Vagina (tissue), 2 donors: Measurements from ENCODE around the gene SLC5A3. TPM values are rescaled to one million over a fixed set of nuclear protein-coding genes. Genes with fewer than 3 reads are reported as not detected.

Source experiments
- DNase-seq, 2 donors: peaks; one replicate each; pipeline ENCODE4 v3.0.0-alpha.2; 2017; ENCODE audit errors: extremely low spot score in 2 of 2
- H3K27ac ChIP-seq: fragments of 200-600 bp; sonication (generic); one replicate; pipeline ENCODE4 v1.5.1; 2019
- H3K27me3 ChIP-seq: fragments of 200-600 bp; sonication (generic); one replicate; pipeline ENCODE4 v1.5.1; 2019
- H3K36me3 ChIP-seq, 2 donors: fragments of 200-600 bp; sonication (generic); one replicate each; pipeline ENCODE4 v1.5.1; 2017 to 2019
- H3K4me1 ChIP-seq: fragments of 200-600 bp; sonication (generic); one replicate; pipeline ENCODE4 v1.5.1; 2019
- H3K4me3 ChIP-seq, 2 donors: fragments of 200-600 bp; sonication (generic); 1 replicate in 1 of 2; 2 replicates in 1 of 2; pipeline ENCODE4 v1.5.1; 2016 to 2019
- H3K9me3 ChIP-seq: fragments of 200-600 bp; sonication (generic); one replicate; pipeline ENCODE4 v1.5.1; 2019
- CTCF ChIP-seq, 3 experiments: fragments of 450-650 bp in 2 of 3; fragments of 200-600 bp in 1 of 3; sonication (generic) in 1 of 3; IDR thresholded peaks; one replicate each; pipeline ENCODE4 v1.5.1; 2017 to 2019; ENCODE audit warnings: antibody characterized with exemption in 3 of 3, mild to moderate bottlenecking in 2 of 3, moderate library complexity in 2 of 3
- POLR2A ChIP-seq, 2 donors: fragments of 450-650 bp; IDR thresholded peaks; one replicate each; pipeline ENCODE4 v1.6.1; 2017; ENCODE audit warnings: antibody characterized with exemption in 2 of 2, mild to moderate bottlenecking in 2 of 2, moderate library complexity in 2 of 2
- POLR2AphosphoS5 ChIP-seq, 2 donors: sonication (generic); formaldehyde crosslinking; IDR thresholded peaks; one replicate each; pipeline ENCODE4 v1.9.0; 2017; ENCODE audit warnings: antibody characterized with exemption in 2 of 2, mild to moderate bottlenecking in 2 of 2, low read depth in 1 of 2; ENCODE audit not compliant: insufficient read depth in 1 of 2
- intact Hi-C: fragments of 100-400 bp; cut with DNase I; formaldehyde crosslinking; loops from one replicate; pipeline ENCODE4 v1.15.1; 2023
- total RNA-seq: library from RNA; depleted of rRNA; stranded (reverse); fragments of >200 nt; gene quantifications from one replicate; pipeline ENCODE4 v1.2.3, GENCODE V29; 2016

SLC5A3 gene
- total RNA-seq, 1 donor from 2014 or later: 17.9 TPM

- Histone ChIP-seq H3K4me1 (peaks cover 18% of the 10 kb centered on the region), H3K9me3 (no peaks in the 10 kb centered on the region), H3K27ac (no peak overlapping the region), H3K4me3 (no peak overlapping the region), H3K27me3 (no peaks in the 10 kb centered on the region), H3K36me3 (peaks cover 0 to 16% of the 10 kb centered on the region in 2 donors)
- intact Hi-C loops: no loop called here
- TF ChIP-seq POLR2A (IDR thresholded peaks at IDR 0.05) (no peak), POLR2AphosphoS5 (IDR thresholded peaks at IDR 0.05; ENCODE audit: insufficient read depth in 1 of 2, low read depth in 1 of 2) (no peak), CTCF (IDR thresholded peaks at IDR 0.05) (no peak)
- DNase-seq: no peak
These were observed 21.6 kb downstream of the SLC5A3 start for GRCh38 chr21:34094949-34095348.

DNA sequence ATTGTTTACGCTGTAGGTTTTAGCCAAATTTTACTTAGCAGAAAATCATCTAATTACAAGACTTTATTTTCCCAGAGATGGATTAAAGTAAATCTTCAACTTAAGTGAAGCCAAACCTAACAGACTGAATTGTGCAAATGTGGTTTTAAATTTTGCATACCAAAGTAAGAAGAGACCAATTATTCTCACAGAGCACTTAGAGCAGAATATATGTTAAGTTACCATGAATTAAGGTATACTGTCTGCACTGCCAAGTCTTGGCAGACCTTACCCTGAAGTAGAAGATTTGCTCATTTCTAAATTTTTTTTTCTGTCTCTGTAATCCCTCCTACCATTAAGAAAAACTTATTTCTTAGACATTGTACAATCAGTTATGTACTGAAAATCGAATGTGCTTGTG is 24.1 kb downstream of the SLC5A3 start:
- Histone ChIP-seq H3K27me3 (no peaks in the 10 kb centered on the region), H3K27ac (no peak overlapping the region), H3K4me1 (peaks cover 31% of the 10 kb centered on the region), H3K36me3 (peaks cover 0 to 16% of the 10 kb centered on the region in 2 donors), H3K9me3 (no peaks in the 10 kb centered on the region), H3K4me3 (no peak overlapping the region)
- TF ChIP-seq POLR2A (IDR thresholded peaks at IDR 0.05) (no peak), POLR2AphosphoS5 (IDR thresholded peaks at IDR 0.05; ENCODE audit: insufficient read depth in 1 of 2, low read depth in 1 of 2) (no peak), CTCF (IDR thresholded peaks at IDR 0.05) (no peak)
- intact Hi-C loops: no loop called here
- DNase-seq: no peak

DNA sequence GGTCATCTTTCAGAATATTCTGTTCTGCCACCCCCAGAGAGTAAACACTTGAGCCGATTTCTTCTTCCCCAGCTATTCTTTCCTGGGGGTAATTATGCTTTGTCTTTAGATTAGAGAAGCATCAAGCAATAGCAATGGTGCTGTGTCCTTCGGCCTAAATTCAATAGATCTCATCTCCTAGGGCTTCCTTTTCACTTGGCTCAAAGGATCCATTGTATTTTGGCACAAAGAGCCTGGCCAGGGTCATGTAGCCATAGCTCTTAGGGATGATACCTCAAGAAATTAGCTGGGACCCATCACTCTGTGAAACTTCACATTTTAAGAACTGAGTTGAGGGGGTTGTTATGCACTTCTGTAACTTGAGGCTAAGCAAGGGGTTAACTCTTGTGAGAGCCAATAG is 27.0 kb downstream of the SLC5A3 start:
- Histone ChIP-seq H3K36me3 (peaks cover 0 to 10% of the 10 kb centered on the region in 2 donors), H3K27me3 (no peaks in the 10 kb centered on the region), H3K9me3 (no peaks in the 10 kb centered on the region), H3K4me3 (no peak overlapping the region), H3K4me1 (peaks cover 24% of the 10 kb centered on the region), H3K27ac (no peak overlapping the region)
- DNase-seq: no peak
- TF ChIP-seq POLR2A (IDR thresholded peaks at IDR 0.05) (no peak), CTCF (IDR thresholded peaks at IDR 0.05) (no peak), POLR2AphosphoS5 (IDR thresholded peaks at IDR 0.05; ENCODE audit: insufficient read depth in 1 of 2, low read depth in 1 of 2) (no peak)
- intact Hi-C loops: no loop called here

- intact Hi-C loops: no loop called here
- no peak for DNase-seq
- TF ChIP-seq CTCF (IDR thresholded peaks at IDR 0.05) (no peak), POLR2AphosphoS5 (IDR thresholded peaks at IDR 0.05; ENCODE audit: insufficient read depth in 1 of 2, low read depth in 1 of 2) (no peak), POLR2A (IDR thresholded peaks at IDR 0.05) (no peak)
- no peaks in the 10 kb centered on the region for H3K27me3 ChIP-seq
- no peak overlapping the region for H3K4me3 ChIP-seq
- H3K4me1 ChIP-seq: peaks cover 24% of the 10 kb centered on the region
- H3K9me3 ChIP-seq: no peaks in the 10 kb centered on the region
- no peak overlapping the region for H3K27ac ChIP-seq
- H3K36me3 ChIP-seq: peaks cover 0 to 5% of the 10 kb centered on the region in 2 donors
These were observed 27.4 kb downstream of the SLC5A3 start for GRCh38 chr21:34100790-34101189.

DNA sequence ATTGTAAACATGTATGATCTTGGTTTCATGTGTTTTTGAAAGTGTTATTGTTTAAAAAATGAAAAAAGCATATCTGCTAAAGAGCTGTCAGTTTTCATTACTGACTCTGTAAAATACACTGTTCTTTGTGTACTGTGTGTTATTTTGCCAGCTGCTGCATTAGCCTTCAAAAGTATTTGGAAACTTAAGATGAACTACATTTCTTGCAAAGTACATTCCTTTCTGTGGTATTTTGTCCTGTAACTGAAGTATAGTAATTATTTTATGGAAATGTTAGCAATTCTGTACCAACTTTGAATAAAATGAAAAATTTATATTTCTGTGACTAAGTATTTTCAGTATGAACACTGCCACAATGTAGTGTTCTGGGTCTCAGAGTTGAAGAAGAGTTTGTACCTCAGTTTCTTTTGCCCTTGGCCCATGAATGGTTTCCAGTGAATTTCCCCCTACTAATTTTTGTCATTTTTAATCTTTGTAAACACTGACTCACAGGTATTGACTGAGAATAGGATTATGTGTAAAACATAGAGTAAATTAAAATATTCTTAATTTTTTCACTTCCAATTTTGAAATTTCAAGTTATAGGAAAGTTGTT is 32.7 kb downstream of the SLC5A3 start:
- Histone ChIP-seq H3K9me3 (no peaks in the 10 kb centered on the region), H3K36me3 (no peaks in the 10 kb centered on the region), H3K4me1 (peaks cover 8% of the 10 kb centered on the region), H3K27ac (no peak overlapping the region), H3K4me3 (no peak overlapping the region), H3K27me3 (no peaks in the 10 kb centered on the region)
- TF ChIP-seq POLR2AphosphoS5 (IDR thresholded peaks at IDR 0.05; ENCODE audit: insufficient read depth in 1 of 2, low read depth in 1 of 2) (no peak), CTCF (IDR thresholded peaks at IDR 0.05) (no peak), POLR2A (IDR thresholded peaks at IDR 0.05) (no peak)
- no peak for DNase-seq
- intact Hi-C loops: no loop called here
